Stimulated activated CD4-positive, alpha-beta T cell treated with anti-CD3 and anti-CD28 coated beads, Interleukin-2, amount 100 ng/mL, for 4 hours (primary cell): Measurements from ENCODE around the gene LIM2.

ENCODE experiments used
- DNase-seq: peaks from one replicate; pipeline ENCODE4 v3.0.0-alpha.2; 2020; ENCODE audit warnings: low read depth

Gene LIM2

DNA sequence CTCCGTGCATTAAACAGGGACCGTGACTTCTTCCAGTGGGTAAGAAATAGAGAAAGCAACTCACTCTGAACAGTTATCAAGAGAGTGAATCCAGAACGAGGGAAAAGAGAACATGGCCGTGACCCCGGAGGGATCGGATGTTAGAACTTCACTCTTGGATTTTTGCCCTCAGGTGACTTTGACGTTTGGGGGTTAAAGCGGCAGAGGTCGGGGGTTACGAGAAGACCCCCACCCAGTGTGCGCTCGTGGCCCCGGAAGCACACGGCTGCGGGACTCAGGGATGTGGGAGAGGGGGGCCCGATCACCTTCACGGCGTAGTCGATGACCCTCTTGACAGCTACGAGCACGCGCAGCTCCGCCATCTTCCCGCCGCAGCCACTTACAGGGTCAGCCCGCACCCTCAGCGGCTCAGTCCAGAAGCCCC is 21.8 kb downstream of the LIM2 start, which contains the start of gene ETFB:
Gene ETFB (minus strand): TSS at position 424 of the 424 bp plus-strand sequence. CDS start 62 bp downstream, at position 362.
- no peak for DNase-seq

DNA sequence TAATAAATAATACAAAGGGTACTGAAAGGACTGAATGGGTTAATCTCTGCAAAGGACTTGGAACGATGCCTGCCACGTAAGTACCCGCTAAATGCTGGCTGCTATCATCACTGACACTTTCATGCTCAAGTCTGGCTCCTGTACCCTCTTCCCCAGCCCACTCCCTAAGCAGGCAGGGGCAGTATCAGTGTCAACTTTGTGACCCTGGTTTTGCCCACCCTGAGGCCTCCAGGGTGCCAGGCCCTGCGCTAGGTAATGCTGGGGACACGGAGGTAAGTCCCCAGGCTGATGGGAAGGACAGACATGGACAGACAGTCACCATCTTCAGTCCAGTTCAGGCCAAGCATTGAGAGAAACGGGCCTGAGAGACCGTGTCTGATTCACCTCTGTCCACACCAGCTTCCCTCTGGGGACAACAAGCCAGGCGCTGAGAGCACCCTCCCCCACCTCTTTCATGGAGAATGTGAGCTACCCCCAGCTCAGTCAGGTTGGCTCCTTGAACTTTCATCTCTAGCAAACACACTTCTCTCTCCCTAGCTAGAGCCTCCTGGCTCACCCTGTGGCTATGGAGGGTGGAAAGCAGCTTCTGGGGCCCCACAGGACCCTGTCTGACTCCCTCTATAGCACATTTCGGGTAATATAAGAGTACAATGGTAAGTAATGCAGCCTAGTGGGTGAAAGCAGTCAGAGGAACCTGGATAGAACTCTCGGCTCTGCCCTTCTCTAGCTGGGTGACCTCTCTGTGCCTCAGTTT is 22.4 kb downstream of the LIM2 start:
- no peak for DNase-seq

DNA sequence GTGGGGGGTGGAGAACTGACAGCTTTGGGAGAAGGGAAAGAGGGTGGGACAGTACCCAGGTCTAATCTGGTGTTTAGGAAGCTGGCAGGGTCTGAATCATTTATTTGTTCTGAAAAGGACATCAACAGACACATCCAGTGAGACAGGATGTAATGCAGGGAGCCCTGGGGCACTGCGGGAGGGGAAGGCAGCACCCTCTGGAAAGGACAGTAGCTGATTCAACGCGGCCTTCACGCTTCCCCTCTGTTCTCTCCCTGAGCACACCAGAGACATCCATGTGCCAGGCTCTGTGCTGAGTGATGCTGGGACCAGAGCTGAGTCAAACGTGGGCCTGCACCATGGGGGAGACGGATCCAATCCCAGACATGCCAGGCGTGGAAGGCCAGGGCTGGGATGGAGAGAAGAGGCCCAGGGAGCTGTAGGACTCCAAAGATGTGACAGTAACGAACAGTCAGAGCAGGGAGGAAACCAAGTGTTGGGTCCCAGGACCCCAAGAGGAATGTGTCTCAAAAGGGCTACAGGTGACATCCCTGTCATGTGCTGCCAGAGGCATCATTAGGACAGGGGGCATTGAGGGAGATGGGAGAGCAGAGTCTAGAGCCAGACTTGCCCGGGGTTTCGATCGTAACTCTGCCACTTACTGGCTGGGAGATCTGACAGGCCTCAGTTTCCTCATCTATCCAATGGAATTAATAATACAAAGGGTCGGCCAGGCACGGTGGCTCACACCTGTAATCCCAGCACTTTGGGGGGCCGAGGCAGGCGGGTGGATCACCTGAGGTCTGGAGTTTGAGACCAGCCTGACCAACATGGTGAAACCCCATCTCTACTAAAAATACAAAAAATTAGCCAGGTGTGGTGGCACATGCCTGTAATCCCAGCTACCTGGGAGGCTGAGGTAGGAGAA is 23.3 kb downstream of the LIM2 start:
- no peak for DNase-seq

DNA sequence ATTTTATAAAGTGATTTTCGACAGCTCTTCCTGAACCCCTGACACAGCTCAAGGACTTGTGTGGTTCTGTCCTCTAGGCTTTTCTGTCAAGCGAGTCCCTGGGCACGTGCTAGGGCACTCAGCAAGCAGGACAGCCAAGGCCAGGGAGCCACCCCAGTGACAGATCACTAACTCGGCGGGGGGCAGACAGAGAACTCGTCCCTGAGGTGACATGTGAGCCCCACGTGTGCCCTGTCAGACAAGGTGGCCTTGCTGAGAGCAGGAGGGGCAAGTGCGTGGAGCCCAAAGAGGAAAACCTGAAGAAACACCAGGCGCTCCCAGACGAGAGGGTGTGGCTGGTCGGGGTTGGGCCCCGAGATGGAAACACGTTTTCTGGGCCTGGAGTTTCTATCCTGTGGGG is 26.5 kb downstream of the LIM2 start:
- no peak for DNase-seq

DNA sequence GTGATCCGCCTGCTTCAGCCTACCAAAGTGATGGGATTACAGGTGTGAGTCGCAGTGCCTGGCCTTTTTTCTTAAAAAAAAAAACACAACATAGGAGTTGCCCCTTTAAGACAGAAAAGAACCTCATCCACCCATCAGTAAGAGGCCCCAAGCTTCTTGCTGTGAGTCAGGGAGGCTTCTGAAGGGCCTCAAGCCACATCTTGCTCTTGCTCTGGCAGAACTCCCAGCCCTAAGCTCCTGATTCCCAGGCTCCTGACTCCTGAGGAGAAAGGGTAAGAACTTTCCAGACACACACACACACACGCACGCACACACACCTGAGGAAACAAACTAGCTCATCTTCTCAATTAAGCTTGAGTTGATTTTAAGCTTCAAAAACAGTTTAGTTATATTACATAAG is 28.5 kb downstream of the LIM2 start:
- DNase-seq: no peak

DNA sequence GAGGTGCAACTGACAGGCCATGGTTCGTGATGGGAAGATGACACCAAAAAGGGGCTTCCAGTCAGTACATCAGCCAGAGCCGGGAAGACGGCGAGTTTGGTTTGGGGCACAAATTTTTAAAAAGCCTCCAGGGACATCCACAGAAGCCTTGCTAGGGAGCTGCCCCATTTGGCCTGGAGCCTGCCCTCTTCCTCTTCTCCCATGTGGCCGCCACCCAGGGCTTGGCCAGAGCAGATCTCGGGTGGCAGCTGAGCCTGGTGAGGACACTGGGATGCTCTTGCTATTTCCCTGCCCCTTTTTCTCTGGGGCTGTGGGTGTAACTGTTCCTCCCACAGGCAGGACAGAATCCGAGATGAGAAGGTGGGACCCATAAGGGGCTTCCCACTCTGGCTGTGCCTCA is 29.8 kb downstream of the LIM2 start:
- DNase-seq: no peak

DNA sequence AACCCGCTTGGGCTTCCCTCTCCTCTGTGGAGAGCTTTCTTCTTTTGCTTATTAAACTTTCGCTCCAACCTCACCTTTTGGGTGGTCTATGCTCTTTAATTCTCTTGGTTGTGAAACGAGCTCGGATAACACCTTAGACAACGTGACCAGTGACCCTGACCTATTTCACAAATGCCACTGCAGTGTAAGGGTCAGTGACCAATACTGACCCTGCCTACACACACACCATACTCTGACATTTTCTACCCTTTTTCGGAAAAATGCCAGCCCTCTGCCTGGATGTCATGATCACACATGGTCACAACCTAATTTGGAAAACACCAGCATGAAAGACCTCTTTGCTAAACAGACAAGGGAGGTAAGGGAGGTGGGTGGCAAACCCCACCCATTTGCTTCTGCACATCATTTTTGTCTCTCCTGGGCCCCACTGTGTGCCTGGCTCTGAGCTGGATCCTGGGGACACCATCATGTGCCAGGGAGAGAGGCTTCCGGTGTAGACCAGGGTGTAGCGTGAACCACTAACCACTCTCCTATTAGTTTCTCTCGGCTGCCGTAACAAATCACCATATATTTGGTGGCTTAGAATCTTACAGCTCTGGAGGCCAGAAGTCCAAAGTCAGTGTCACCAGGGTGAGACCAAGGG is 31.5 kb downstream of the LIM2 start:
- no peak for DNase-seq

DNA sequence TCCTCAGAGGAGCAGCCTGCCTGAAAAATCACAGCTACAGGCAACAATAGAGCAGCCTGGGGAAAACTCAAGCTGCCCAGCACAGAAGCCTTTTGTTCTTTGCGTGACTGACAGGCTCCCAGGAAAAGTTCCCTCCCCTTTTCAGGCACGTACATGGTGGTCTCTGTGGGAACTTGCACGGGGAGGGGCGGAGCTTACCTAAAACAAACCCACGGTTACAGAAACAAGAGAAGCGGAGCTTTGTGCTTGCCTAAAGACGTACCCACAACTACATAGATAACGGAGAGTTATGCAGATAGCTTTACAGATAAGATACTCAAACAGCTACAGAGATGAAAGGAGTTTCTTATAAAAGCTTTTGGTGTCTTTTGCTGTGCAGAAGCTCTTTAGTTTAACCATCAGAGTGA is 33.0 kb downstream of the LIM2 start:
- DNase-seq: no peak

DNA sequence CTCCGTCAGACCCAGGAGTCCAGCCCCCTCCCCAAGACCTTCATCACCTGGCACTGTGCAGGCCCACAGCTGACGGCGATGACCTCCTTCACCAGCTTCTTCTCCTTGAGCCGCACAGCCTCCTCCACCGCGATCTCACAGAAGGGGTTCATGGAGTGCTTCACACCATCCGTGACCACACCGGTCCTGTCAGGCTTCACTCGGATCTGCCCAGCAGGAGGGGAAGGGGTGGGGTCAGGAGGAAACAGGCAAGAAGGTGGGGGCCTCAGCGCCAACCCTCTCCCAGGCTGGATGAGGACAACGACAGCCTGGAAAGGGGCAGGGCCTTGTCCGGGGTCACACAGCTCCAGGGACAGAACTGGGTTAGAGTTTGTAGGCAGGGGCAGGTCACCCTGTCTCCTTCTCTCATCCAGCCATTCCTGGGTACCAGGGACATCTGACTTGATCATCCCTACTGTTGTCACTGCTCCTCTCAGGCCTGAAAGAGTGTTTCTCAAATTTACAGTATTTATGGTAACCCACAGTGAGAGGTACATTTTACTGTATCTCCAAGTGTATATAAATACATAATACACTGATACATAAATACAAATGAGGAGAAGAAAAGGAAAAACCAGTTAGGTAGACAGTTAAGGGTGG is 33.6 kb downstream of the LIM2 start:
- DNase-seq: no peak

DNA sequence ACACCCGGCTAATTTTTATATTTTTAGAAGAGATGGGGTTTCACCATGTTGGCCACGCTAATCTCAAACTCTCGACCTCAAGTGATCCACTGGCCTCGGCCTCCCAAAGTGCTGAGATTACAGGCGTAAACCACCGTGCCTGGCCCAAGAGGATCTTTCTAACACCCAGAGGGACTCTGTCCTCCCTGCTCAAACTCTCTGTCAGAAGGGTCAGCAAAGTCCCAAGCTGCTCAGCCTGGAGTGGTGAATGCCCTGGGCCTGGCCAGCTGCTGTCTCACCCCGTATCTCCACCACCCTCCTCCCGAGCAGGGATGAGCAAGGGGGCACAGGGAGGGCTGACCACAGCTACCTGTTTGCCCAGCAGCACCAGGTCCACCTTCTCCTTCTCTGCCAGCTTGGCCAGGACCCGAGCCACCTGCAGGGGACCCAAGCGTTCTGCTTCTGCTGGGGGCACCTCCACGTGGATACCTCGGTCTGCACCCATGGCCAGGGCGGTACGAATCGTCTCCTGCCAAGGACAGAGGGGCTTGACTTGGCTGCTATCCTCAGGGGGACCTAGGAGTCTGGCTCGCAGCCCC is 34.9 kb downstream of the LIM2 start:
- DNase-seq: no peak

DNA sequence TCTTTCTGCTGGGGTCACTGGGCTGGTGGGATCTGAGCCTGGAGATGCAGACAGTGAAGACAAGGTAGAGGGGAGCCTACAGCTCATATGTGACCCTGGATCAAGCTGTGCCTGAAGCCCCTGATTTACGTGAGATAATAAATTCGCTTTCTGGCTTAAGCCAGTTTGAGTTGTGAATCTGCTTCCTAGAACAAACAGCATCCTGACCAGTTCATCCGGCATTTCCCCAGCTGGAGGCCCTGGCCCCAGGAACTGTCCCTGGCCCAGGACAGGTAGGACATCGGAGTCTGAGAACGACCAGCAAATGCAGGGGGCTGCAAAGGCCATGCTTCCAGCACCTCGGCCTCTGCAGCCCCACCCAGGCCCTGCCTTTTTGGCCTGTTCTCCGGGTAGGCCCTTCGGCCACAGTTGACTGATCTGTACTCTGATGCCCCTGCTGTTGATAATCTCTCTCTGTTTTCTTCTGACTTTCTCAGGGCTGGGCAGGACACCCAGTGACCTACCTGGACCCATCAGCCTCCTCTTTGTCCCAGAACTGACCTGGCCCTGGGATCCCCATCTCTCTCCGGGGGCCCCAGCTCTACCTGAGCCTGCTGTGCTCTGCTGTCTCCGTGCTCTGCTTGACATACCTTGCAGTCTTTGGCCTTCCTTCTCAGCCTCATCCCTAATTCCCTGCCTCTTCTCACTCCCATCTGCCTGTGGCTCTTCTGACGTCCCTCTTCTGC is 36.3 kb downstream of the LIM2 start:
- no peak for DNase-seq

DNA sequence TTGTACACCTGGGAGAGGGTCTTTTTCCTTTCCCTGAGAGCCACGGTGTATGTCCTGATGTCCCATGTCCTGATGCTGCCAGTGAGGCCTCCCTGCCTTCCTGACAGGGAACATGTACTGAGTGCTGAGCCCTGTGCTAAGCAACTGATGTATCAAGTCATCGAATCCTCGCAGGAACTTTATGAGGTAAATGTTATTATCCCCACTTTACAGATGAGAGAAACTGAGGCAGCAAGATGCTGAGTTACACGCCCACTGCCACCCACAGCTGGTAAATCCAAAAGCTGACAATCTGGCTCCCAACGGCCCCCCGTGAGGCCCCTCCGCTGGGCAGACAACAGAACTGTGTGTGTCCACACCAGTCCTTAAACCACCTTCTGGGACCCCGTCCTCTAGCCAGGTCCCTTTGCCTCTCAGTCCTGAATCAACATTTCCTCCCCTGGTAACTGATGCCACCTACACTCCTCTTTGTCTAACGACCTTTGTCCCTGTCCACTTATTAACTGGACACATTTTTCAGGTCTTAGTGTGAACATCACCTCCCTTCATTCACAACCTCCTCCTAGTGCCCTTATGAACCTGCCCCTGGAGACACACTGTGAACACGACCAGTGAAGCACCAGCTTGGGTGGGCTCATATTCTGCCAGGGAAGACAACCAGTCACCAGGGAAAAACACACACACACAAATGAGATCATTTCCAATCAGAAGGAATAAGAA is 40.4 kb downstream of the LIM2 start:
- no peak for DNase-seq

DNA sequence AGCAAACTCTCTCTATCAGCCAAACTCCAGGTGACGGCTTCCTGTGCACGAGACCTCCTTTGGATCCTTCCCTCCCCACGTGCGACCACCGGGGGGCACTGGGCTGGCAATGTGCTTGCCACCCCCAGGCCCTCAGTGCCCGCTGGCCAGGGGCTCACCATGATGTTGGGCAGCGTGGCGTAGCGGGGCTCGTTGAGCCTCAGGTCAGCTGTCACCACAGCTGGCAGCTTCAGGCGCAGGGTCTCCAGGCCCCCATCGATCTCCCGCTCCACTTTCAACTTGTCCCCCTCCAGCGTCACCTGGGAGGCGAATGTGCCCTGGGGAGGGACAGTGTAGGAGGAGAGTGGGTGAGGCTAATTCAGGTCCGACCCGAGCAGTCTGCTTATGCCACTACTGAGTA is 41.0 kb downstream of the LIM2 start:
- no peak for DNase-seq

DNA sequence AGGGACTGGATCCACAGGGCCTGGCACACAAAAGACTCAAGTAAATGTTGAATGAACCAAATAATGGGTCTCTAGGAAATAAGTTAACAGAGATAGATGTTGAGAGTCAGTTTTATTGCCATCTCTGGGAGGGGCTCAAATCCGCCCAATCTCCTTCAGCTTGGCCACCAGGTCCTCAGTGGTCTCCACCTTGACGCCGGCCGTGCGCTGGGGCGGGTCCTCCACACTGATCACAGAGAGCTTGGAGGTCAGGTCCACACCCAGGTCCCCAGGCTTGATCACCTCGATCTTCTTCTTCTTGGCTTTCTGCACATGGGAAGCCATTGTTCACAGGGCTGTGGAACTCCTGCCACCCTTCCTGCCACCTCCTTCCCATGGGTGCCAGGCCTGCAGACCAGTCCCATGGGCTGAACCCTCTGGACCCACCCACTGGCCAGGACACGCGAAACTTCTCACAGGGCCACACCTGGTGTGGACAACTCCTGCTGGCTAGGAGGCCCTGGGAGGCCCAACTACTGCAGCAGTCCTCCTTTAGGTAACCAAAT is 42.6 kb downstream of the LIM2 start:
- DNase-seq: no peak

DNA sequence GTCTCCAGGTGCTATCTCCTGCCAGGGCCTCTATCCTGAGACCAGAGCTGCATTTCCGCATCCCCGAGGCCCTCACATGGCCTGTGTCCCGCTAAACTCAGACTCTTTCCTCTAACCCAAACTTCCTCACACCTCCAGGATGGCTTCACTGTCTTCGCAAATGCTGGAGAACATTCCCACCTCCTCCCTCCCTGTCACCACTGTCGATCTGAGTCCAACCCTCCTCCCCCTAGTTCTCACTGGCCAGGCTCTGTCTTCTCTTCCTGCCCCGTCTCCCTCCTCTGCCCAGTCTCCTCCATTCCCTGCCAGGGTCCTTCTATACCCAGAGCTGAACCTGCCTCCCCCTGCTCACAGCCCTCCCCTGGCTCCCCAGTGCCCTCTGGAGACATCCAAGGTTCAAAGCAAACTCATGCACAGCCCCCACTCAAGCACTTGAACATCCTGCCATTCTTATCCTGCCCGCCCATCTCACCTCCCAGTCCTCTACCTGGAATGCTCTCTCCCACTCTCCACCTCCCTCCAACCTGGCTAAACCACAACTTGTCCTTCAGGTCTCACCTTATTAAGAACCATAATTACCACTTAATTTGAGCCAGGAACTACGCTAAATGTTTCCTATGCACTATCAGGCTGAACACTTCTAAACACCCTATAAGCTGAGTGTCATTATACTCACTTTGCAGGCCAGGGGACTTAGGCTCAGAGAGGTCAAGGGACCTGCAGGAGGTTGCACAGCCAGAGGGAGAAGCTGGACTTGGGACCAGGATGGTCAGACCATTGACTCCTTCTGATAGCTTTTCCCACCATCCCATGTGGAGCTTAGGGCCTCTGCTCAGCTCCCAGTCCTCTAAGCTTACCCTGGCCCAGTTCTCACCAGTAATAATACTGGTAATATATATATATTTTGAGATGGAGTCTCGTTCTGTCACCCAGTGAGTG is 44.9 kb downstream of the LIM2 start:
- DNase-seq: no peak

DNA sequence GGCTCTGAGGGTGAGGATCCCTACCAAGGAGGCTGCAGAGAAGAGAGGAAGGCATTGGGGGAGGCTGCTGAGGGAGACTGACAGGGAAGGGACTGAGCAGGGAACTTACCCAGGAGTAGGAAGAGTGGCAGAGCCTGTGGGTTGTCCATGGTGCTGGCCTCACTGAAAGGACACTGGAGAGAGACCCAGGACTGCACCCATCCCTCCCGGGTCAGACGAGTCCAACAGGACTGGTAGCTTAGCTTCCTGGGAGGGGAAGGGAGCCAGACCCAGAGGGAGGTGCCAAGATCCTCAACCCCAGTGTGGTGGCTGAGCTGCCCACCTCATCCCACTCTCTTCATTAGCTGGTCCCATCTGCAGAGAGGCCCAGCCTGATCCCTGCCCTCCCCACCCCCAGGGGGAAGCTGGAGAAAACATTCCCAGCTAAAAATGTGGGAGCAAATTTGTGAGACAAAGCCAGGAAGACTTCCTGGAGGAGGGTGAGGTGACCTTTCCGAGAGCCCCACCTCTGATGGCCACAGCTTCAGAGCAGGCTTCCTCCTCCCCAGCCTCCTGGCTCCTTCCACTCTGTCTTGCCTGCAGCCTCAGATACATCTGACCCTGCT is 45.7 kb downstream of the LIM2 start, which contains the start of gene VSIG10L:
Gene VSIG10L (minus strand): TSS at position 164 of the 605 bp plus-strand sequence. CDS start 15 bp downstream, at position 149.
- DNase-seq: no peak

DNA sequence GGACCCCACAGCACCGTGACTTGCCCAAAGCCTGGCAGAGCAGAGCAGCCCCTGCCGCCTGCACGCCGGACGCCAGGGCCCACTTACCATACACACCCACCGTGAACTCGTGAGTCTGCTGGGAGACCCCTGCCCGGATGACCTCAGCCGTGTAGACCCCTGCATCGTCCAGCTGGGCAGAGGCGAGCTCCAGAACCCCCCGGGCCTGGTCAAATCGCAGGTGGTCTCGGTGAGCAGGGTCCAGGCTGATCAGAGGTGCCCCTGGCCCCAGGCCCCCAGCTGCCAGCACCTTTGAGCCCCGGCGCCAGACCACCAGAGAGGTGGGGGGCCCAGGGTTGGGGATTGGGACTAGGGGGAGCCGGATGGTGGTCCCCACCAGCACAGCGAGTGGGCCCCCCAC is 46.7 kb downstream of the LIM2 start:
- no peak for DNase-seq
